HG03378 (cell line): ENCODE results near the gene LBX2.

Experiments
- ATAC-seq: cut with Tn5 transposase; IDR thresholded peaks from one replicate; pipeline ENCODE4 v1.9.1; 2021; ENCODE audit warnings: mild to moderate bottlenecking, moderate library complexity; ENCODE audit not compliant: unreplicated experiment

Gene LBX2

GRCh38 chr2:74505448-74506246, 6.2 kb upstream of the LBX2 start:
- no peak for ATAC-seq

GRCh38 chr2:74504591-74504990, 5.2 kb upstream of the LBX2 start:
- no peak for ATAC-seq

- ATAC-seq: no peak
Observed at GRCh38 chr2:74503506-74504475, 4.4 kb upstream of the LBX2 start.

- no peak for ATAC-seq
Observed at GRCh38 chr2:74502720-74503505, 3.5 kb upstream of the LBX2 start.

GRCh38 chr2:74502147-74502719, 2.8 kb upstream of the LBX2 start:
- no peak for ATAC-seq

GRCh38 chr2:74501335-74502071, 2.1 kb upstream of the LBX2 start:
- no peak for ATAC-seq

GRCh38 chr2:74500578-74500946, 1.2 kb upstream of the LBX2 start:
- no peak for ATAC-seq

GRCh38 chr2:74499940-74500577, 656 bp upstream of the LBX2 start:
- ATAC-seq: no peak

- no peak for ATAC-seq
Observed at GRCh38 chr2:74498500-74499266, 720 bp downstream of the LBX2 start.

GRCh38 chr2:74497777-74498499, 1.5 kb downstream of the LBX2 start:
- ATAC-seq: no peak

GRCh38 chr2:74496997-74497776, 2.2 kb downstream of the LBX2 start:
- no peak for ATAC-seq

GRCh38 chr2:74495440-74495839, 4.0 kb downstream of the LBX2 start:
- ATAC-seq: no peak

GRCh38 chr2:74493546-74493945, 5.9 kb downstream of the LBX2 start:
- no peak for ATAC-seq

- ATAC-seq: no peak
Observed at GRCh38 chr2:74491648-74492544, 7.5 kb downstream of the LBX2 start.

- ATAC-seq: no peak
Observed at GRCh38 chr2:74489906-74490305, 9.5 kb downstream of the LBX2 start.
